GM21737 (cell line): ENCODE measurements around the gene CYB561D1.

Source experiments
- ATAC-seq: cut with Tn5 transposase; IDR thresholded peaks from one replicate; pipeline ENCODE4 v1.9.1; 2021; ENCODE audit warnings: mild to moderate bottlenecking, moderate library complexity; ENCODE audit not compliant: unreplicated experiment

CYB561D1 gene

DNA sequence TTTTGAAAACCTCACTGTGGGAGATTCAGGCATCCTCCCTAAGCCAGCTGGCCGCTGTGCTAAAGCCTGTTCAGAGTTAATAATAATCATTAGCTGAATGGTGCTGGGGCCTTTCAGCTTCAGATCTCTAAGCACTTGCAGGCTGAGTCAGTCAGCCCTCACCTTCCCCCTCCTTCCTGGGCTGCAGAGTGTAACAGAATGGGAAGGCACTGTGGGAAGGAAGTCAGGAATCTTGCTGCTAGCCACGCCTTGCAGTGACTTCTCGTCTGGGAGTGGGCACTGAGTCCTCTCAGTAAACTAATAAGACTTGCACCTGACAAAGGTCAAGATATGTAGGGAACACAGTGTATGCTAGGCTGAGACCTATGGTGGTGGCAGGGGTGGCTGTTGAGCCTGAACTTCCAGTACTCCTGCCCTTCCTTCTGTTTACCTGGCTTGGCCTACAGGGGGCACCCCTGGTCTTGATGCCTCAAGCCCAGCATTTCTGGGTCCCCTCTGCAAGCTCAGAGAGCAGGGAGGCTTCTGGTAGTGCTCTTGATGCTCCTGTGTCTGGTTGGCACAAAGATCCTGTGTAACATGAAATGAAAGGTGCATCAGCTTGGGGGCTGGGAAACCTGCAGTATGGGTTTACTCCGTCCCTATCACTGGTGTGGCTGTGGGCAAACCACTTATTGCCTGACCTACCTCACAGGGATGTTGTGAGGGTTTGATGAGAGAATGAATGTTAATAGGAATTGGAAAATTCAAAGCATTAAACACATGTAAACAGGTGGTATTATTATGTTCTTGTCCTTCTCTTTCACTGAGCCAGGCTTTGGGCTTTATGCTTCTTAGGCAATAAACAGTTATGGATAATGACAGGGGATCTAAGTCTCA lies 6.0 kb downstream of the CYB561D1 start:
- no peak for ATAC-seq

DNA sequence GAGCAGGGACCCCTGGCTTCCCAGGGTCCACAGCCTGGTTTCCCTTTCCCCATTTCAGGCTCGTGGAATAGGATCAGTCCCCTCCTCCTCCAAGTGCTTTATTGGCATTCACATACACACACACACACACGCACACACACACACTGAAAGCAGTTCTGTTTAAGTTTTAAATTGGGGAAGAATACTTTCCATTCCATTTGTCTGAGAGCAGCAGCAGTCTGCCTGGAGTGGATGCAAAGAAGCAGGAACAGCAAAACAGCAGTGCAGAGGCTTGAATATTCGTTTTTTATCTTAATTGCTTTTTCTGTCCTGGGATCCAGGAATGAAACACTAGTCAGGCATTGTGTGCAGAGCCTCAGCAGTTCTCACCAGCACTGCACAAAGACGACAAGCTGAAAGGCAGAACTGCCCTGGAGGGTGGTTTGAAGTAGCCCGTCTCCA lies 7.1 kb downstream of the CYB561D1 start:
- ATAC-seq = no peak

DNA sequence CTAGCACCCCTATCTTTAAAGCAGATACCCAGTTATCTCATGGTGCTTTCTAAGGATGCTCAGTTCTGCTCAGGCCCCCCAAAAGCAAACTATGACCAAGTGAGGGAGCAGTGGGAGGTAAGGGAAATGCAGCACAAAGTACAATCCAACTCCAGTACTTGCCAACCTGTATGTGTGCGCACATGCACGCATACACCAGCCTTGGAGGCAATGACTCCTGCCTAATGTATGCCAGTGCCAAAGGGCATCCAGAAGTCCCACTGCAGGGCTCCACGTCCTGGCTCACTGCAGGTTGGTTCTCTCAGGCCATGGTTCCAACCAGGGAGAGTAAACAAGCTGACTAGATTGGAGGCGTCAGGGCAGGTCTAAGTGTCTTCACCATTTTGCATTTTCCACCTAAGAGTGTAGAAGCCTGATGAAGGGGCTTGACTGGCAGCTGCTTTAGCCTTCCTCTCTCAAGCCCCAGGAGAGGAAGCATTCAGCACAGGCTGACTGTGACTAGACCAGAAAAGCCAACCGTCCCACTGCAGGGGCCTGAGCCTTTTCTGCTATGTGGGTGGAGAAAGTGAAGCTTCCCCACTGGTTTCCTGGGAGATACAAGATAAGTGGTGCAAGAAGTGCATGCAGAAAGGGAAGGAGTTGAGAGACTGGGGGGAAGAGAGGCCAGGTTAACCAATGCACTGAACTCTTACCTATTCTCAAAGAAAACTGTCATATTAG lies 7.9 kb downstream of the CYB561D1 start:
- ATAC-seq = no peak

DNA sequence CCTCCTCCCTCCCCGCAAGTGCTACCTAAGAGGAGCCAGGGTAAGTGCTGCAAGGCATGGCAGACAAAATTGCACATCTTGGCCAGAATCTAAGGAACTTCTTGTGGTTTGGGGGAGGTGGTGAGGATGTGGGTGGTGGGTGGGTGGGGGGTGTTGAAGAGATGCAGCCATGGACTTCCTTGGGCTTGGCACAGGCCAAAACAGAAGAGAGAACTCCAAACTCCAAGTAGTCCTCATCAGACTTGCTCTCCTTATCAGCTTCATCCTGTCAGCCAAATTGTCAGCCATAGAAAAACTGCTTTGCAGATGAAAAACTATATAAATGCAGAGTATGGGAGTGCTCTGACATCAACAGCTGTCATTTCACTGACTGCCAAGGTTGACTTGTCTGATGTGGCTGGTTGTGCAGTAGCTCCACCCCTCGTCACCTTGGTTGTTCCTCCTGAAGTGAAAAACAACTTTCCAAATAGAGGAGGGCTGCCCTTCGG lies 8.5 kb downstream of the CYB561D1 start:
- no peak for ATAC-seq

DNA sequence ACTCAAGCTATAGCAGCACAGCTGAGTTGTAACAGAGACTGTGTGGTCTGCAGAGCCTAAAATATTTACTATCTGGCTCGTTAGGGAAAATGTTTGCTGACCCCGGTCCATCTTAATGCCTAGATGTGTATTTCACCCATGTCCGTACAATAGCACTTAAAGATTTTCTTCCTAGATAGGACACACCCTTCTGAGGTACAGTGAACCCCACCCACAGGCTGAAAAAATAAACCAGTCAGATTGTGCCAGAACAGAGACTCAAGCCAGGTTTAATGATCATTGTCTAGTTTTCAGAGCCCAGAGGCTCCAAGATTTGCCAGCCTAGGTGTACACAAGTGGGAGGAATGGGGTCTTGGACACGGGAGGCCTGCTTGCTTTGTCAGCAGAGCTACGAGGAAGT lies 10.0 kb downstream of the CYB561D1 start:
- no peak for ATAC-seq

DNA sequence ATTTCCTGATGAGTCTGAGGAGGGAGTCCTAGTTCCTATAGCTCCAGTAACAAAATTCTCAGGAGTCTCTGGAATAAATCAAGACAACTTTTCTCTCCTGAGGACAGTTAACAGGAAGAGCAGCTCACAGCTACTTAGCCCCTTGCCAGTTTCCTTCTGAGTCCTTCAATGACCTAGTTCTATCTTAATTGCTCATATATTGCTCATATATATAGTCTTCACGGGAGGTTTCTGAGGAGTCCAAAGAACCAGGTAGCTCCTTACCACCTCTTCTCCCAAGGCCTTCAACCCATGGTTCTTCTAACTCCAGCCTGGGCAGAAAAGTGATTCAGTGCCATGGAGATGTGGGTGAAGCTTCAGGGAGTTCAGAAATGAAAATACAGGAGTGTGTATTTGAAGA lies 11.1 kb downstream of the CYB561D1 start:
- ATAC-seq = no peak

DNA sequence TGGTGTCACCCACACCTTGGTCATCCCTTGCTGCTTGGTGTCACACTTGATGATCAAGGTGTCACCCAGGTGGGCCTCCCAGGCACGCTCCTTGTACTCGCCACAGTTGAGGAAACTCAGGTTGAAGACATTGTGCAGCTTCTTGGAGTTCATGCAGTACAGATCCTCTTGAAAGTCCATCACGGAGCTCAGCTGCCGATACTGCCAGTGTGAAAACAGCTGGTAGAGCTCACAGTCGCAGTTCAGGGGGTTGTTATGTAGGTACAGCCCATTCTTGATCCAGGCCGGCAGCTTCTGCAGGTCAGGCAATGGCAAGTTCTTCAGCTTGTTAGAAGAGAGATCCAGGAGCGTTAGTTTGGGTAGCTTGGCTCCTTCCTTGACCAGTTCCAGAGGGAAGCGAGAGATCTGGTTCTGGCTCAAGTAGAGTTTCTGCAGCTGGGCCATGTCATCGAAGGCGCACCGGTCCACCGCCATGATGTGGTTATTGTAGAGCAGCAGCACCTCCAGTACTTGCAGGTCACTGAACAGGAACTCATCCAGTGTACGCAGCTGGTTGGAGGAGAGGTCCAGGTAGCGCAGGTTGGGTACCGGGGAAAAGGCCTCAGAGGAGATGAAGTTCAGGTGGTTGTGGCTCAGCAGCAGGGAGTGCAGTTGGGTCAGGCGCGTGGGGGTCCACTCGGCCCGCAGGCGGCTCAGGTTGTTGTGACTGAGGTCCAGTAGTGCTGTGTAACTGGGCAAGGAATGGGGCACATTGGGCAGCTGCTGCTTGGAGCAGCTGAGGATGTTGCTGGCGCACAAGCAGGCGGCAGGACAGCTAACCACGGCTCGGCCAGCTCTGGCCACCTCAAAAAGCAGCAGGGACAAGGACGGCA lies 14.3 kb downstream of the CYB561D1 start:
- no peak for ATAC-seq

DNA sequence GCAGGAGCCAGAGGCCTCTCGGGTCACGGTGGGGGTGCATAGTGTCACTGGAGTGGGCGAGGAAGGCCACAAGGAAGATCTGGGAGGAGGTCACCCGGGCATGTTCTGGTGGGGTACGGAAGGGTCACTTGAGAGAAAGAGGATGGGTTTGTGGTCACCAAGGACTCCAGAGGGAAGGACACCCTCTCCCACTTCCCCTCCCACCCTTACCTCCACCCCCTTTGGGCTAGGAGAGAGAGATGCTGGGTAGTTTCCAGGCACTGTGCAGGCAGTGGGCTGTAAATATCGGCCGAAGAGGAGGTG lies 14.9 kb downstream of the CYB561D1 start:
- no peak for ATAC-seq

DNA sequence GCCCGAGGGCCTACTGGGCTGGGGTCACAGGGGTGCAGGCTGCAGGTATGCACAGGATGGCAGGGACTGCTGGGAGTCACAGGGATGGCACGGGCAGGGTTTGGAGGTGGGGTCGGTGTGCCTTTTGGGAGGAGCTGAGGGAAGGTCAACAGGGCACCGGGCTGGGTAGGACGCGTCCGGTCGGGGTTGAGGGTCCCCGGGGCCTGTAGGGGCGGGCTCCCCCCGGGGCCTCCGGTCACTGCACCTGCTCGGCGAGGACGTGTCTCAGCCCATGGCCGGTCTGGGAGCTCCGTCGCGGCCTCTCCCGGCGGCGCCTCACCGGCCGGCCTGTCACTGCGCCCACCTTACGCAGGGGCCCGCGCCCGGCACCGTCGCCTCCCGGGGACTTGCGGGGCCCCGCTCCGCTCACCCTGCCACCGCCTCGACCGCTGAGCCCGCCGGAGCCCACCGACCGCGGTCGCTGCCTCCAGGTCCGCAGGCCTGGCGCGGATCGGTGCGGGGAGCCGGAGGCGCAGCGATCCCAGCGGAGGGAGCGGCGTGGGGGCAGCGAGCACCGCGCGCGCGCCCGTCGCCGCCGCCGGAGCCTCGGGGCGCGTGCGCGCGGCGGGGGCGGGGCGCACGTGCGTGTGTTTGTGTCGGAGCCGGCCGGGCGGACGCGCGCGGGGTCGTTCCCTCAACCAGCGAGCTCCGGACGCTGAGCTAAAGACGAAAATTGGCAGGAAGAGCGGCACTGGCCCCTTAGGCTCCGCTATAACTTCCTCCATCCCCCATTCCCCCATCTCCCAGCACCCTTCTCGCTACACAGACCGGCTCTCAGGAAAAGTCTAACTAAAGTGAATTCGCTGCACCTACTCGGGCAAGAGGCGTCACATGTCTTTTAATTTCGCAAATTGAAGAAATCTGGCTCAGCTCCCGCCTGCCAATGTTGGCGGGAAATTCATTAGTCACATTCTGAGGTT lies 15.6 kb downstream of the CYB561D1 start, which contains the start of gene AMIGO1:
AMIGO1 (minus strand) TSS at position 552 of the 959 bp plus-strand sequence. CDS start 815 bp downstream, outside the sequence.
- ATAC-seq = no peak

DNA sequence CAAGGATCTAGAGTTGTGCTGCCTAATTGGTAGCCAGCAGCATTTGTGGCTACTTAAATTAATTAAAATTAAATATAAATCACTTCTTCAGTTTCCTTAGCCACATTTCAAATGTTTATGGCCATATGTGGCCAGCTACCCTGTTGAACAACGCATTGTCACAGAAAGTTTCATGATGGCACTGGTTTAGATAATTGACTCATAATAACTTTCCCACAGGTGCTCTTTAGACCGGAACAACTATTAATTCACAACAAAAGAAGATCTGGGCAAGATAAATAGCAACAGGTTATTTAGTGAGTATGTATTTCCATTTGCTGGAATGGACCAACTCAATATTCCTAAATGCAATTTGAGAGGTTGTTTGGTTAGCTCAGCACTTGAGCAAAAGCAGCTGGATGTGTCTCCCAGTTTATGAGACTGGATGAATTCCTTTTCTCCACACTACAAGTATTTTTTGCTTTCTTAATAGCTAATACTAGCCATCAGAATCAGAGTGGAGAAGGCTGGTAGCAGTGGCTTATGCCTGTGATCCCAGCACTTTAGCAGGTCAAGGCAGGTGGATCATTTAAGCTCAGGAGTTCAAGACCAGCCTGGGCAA lies 19.3 kb downstream of the CYB561D1 start:
- no peak for ATAC-seq

DNA sequence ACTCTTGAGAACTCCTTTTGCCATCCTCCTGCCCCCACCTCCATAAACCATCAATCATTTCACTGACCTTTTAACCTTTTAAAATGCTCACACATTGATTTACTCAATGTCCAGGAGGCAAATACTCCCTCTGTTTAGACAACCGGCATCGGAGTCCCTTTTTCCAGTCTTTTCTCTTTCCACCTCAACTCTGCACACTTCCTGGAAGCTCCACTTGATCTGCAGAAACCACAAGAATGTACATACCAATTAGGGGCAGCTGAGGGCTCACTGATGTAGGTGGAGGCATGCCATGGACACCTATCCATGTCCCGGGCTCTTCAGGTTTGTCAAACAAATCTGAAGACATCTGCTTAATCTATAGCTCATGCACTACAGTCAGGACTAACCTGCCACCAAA lies 21.0 kb downstream of the CYB561D1 start:
- ATAC-seq = no peak

DNA sequence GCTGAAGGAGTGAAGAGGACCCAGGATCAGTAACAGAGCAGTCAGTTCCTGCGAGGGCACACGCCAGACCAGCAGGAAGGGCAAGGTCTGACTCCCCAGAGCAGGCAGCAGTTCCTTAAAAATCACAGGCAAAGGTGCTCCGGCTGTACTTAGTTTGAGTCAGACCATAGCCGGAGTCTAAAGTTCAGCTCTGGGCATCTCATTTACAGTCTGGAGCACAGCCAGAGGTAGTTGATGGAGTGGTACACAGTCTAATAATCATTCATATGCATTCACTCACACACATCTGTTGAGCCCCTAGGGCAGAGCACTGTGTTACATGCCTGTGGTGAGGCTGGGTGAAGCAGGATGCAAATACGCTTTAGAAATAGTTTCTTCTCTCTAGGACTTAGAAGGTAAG lies 23.0 kb downstream of the CYB561D1 start:
- no peak for ATAC-seq

DNA sequence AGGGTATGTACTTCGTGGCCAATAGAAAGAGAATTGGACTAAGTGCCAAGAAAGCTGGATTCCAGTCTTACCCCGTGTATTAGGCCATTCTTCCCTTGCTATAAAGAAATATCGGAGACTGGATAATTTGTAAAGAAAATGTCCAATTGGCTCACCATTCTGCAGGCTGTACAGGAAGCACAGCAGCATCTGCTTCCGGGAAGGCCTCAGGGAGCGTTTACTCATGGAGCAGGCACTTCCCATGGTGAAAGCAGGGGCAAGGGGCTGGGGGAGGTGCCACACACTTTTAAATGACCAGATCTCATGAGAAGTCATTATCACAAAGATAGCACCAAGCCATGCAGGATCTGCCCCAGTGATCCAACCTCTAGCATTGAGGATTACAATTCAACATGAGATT lies 23.4 kb downstream of the CYB561D1 start:
- ATAC-seq = no peak

DNA sequence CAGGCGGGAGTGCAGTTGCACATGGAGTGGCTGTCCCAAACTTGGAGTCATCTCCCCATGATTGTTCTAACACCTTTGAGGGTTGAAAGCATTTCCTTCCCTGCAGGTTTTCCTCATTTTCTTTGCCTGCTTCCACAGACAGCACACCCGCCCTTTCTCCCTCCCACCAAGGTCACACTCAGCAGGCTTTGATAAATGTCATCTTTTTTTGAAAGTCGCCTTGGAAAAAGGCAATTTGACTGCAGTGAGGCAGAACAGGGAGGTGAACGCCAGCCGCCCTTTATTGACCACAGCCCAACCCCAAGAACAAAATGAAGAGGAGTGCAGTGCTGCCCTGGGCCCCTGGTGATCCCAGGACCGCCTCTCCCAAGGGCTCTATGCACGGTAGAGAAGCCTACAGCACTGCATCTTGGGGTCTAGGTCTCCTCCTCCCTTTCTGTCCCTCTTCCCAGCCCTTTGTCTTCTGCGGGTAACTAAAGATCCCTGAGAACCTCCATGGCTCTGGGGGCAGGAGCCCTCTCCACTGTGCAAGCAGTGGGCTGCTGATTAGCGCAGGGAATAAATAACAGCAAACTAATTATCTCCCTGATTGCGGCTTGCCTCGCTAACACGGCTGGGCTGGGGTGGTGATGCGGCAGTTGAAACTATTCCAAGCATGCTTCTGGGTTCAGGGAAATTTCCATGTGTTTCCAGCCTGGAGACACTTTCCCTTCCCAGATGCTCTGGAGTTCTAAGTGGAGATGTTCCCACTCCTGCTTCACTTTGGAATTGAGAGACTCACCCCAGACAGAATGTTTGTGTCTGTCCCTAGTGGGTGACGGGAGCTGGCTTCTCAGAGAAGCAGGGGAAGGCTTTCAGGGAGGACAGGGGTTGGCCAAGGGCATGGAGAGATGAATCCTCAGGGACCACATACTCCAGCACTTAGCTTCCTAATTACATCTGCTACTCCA lies 27.4 kb downstream of the CYB561D1 start:
- no peak for ATAC-seq

DNA sequence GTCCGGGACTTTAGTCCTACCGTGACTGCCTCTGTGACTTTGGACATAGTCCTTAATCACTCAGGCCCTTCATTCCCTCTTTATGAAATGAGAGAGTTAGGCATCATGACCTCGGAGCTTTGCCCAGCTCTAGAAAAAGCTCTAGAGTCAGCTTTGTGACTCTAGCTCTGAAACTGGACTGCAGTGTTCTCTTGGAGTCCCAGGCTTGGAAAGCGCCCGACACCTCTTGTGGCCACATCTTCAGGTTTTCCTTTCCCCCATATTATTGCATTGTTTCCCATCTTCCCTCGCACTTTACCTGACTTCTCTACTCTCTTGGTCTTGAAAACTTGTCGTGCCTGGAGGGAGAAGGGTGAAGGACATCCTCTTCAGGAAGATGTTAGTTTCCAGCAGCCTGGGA lies 28.1 kb downstream of the CYB561D1 start:
- ATAC-seq = no peak

DNA sequence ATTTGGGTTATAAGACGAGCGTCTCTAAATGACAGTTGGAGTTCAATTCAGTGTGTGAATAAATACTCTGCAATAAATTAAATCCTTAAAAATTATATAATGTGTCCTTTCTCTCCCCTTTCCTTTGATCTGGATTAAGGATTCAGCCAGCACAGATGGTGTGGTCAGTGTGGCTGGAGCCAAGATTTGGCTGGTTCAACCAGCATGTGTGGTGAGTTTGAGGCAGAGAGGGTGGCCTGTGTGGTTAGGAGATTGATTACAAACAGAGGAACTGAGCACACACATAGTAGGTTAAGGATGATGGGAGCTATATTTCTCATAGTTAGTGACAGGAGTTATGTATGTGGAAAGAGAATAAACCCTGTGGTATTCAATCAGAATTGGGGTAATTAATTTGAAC lies 29.8 kb downstream of the CYB561D1 start:
- no peak for ATAC-seq

DNA sequence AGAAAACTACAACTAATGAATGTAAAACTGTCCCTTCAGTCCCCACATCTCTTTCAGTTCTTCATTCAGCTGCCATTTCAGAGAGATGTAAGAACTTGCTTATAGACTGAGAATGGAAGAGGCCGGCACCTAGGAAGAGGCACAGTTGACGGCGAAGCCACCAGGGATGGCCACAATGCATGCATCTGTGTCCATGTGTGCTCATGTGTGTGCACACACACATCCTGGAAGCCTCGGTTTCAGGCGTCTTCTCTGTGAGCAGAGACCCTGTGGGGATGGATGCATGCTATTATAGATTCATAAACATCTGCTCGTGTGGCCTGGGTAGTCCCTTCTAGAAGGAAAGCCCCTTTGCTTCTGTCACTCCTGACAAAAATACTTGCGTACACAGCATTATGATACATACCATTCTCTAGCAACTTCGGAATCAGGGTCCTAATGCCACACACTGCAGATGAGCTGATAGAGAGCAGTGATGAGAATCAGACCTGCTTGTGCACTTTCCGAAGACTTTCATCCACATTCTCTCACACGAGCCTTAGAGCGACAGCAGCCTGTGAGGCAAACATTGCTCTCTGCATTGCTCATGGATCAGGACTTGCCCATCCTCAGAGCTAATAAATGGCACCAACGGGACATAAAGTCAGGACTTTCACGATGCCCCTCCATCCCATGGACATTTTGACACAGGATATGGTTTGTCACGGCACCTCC lies 33.4 kb downstream of the CYB561D1 start:
- ATAC-seq = no peak
